Neural progenitor cell (in vitro differentiated cells): ENCODE data around the gene DNMT1.

ENCODE experiments used
- CTCF ChIP-seq: fragments of 200-600 bp; sonication (generic); IDR thresholded peaks from 2 replicates; pipeline ENCODE4 v1.5.1; 2017; ENCODE audit warnings: antibody characterized with exemption, mild to moderate bottlenecking
- EZH2 ChIP-seq: fragments of 200-600 bp; sonication (generic); IDR thresholded peaks from 2 replicates; pipeline ENCODE4 v1.6.1; 2017; ENCODE audit warnings: antibody characterized with exemption, mild to moderate bottlenecking, moderate library complexity
- EZH2phosphoT487 ChIP-seq: fragments of 200-600 bp; sonication (generic); IDR thresholded peaks from 2 replicates; pipeline ENCODE4 v1.6.1; 2017; ENCODE audit warnings: antibody characterized with exemption

GRCh38 chr19:10145031-10145430 lies 49.7 kb downstream of the DNMT1 start:
- no peak for TF ChIP-seq CTCF
- no peak for TF ChIP-seq EZH2phosphoT487
- TF ChIP-seq EZH2 = no peak
